Stimulated activated CD8-positive, alpha-beta memory T cell treated with anti-CD3 and anti-CD28 coated beads, Interleukin-4, amount 100 ng/mL, for 24 hours (primary cell): ENCODE data around the gene KCNQ1.
"Not testable (repeated sequence)": the region's sequence is repeated elsewhere in the genome, so short reads cannot be mapped to it uniquely, and the experiment has no call there.

ENCODE experiments used
- DNase-seq: peaks from one replicate; pipeline ENCODE4 v3.0.0-alpha.2; 2020; ENCODE audit warnings: low read depth

The KCNQ1 gene

GRCh38 chr11:2589538-2589934 is 144.7 kb downstream of the KCNQ1 start:
- DNase-seq: no peak

- no peak for DNase-seq
Observed at GRCh38 chr11:2590131-2590964, 145.5 kb downstream of the KCNQ1 start.

DNA sequence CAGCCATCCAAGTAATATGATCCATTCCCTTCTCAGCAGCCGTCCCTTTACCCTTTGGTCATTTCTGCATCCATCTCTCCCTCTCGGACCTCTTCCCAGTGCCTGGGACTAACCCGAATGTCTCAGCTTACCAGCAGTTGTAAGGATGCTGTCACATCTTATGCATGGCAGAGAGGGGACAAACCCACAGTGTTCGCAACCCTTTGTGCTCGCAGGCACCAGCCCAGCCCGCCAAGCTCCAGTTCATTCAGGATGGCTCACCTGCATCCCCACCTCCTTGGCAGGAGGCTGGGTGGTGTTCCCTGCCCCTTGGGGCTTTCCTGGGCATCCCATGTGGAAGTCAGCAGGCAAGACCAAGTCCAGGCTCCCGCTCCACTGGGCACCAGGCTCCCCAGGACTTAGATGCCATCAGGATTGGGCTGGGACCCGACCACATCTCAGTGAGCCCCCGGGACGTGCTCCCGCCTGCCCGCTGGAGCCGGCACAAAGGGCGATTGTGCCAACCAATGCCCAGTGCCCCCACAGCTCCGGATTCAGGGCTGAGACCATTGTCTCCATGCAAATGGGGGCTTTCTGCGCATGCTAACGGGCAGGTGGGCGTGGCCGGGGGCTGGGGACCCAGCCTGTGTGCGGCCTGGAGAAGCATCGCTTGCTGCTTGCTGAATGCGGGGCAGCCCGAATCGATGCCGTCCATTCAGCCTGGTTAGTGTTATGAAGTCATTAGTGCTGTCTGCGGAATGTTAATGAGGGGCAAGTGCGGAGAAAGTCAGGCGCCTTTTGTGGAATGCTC is 146.4 kb downstream of the KCNQ1 start:
- no peak for DNase-seq

GRCh38 chr11:2591805-2592204 is 147.0 kb downstream of the KCNQ1 start:
- DNase-seq: no peak

DNA sequence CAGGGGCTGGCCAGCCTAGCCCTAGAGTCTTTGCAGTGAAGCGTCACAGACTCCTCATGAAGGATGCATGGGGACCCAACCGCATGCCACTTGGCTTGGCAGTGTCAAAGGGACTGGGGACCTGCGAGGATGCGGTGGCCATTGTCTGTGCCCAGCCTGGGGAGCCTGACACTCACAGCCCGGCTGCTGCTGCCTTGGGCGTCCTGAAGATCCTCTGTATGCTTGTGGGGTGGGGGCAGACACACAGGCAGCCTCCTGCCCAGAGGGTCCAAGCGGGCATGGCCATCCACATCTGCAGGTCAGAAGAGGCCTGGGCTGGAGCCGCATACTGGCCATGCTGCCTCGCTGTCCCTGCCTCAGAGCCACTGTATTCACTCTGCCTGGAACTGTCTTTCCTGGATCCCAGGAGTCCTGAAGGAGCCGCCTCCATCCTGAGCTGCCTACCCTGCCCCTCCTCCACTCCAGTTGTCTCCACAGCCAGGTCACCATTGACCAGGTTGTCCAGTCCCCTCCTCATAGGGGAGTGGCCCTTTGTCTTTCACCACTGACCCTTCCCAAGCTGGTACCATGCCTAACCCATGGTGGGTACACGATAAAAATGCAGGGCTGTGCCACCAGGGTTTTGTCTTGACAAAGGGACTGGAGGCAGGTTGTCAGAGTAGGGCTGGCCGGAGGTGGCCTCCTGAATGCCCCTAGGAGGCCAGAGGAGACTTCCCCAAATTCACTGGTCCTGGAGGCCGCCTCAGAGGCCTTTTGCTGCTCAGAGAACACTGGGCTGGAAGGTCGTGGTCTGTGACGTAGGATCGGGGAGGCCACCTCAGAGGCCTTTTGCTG is 148.0 kb downstream of the KCNQ1 start:
- DNase-seq: no peak

GRCh38 chr11:2593393-2593950 is 148.7 kb downstream of the KCNQ1 start:
- DNase-seq: no peak

DNA sequence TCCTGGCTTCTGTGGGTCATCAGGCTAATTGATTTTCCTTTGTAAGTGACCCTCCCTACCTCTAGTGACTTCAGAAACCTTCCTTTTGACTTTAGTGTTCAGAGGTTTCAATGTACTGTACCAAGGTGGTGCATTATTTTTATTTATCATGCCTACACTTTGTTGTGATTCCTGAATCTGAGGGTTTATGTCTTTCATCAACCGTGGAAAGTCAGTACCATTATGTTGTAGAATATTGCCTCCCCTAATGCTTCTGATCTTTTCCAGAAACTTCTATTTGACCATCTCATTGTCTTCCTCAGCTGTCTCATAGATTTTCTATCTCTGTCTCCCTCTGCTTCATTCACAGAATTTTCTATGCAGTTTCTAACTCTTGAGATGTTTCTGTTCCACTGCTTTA is 149.5 kb downstream of the KCNQ1 start:
- no peak for DNase-seq

GRCh38 chr11:2595204-2595603 is 150.4 kb downstream of the KCNQ1 start:
- no peak for DNase-seq

- DNase-seq: no peak
Observed at GRCh38 chr11:2599561-2600189, 154.9 kb downstream of the KCNQ1 start.

DNA sequence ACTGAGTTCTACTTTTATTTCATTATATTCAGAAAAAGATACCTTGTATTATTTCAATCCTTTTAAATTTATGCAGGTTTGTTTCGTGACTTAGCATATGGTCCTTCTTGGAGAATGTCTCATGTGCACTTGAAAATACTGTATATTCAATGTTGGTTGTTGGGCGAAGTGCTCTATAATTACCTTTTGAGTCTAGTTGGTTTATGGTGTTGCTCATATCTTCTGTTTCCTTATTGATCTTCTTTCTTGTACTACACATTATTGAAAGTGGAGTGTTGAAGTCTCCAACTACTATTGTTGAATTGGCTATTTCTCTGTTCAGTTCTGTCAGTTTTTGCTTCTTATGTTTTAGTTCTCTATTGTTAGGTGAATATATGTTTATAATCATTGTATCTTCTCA is 164.5 kb downstream of the KCNQ1 start:
- DNase-seq: no peak

DNA sequence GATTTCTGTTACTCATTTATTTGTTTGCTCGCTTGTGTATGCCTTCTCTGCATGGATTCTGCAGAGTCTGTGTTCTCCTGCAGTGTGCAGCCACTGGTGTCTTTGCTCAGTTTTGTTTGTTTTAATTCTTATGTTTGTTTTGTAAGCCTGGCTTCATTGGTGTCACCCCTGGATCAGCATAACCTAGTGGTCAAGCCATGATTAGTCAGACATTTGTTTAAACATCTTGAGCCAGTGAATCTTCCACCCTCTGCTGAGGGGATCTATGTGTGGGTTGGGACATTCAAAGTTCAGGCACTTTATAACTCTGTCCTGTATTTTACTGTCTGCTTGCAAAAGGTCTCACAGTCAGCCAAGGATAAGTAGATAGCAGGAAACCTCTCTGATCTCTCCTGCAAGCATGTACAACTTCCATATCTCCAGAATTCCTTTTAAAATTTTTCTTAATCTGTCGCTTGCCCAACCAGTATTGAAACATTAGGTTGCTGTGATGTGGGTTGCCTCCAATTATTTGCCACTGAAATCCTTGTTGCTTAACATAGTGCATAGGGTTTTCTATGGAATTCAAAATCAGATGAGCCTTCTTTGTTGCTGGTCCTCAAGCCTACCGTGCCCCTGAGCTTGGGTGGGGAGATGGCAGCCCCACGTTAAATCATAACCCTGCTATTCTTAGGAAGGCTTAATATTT is 168.2 kb downstream of the KCNQ1 start:
- DNase-seq: no peak

- DNase-seq: no peak
Observed at GRCh38 chr11:2621894-2622293, 177.1 kb downstream of the KCNQ1 start.

DNA sequence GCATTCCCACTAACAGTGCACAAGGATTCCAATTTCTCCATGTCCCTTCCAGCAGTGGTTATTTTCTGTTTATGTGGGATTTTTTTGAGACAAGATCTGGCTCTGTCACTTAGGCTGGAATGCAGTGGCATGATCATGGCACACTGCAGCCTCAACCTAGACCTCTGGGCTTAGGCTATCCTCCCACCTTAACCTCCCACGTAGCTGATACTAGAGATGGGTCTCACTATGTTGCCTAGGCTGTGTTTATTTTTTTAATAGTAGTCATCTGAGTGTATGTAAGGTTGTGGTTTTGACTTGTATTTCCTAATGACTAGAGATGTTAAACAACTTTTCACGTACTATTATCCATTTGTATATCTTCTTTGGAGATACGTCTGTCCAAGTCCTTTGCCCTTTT is 180.4 kb downstream of the KCNQ1 start:
- DNase-seq: no peak

DNA sequence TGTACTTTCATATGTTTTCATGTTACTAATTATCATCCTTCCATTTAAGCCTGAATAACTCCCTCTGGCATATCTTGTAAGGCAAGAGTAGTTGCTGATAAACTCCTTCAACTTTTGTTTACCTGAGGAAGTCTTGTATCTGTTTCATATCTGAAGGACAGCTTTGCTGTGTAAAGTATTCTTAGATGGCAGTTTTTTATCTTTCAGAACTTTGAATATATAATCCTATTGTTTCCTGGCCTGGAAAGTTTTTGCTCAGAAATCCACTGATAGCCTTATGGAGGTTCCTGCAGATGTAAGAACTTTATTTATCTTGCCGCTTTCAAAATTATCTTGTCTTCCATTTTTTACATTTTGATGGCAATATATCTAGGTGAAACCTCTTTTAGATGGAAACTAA is 185.9 kb downstream of the KCNQ1 start:
- DNase-seq: no peak

DNA sequence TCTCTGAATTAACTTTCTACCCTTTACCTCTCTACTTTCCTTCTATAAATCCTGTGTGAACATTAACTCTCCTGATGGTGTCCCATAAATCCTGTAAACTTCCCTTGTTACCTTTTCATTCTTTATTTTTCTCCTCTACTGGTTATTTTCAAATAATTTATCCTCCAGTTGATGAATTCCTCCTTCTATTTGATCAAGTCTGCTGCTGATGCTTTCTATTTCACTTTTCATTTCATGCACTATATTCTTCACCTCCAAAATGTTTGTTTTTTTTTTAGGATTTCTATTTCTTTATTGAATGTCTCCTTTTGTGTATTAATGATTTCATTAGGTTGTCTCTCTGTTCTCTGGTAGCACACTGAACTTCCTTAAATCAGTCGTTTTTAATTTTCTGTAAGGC is 186.4 kb downstream of the KCNQ1 start:
- DNase-seq: no peak

- not testable (repeated sequence) for DNase-seq
Observed at GRCh38 chr11:2639763-2640162, 195.0 kb downstream of the KCNQ1 start.

DNA sequence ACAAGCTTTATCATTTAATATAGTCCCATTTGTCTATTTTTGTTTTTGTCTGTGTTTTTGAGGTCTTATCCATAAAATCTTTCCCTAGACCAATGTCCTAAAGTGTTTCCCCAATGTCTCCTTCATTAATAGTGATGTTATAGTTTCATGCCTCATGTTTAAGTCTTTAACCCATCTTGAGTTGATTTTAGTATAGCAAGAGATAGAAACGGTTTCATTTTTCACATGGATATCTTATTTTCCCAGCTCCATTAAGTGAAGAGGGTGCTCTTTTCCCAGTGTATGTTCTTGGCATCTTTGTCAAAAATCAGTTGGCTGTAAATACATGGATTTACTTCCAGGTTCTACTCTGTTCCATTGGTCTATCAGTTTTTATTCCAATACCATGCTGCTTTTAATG is 196.8 kb downstream of the KCNQ1 start:
- no peak for DNase-seq

DNA sequence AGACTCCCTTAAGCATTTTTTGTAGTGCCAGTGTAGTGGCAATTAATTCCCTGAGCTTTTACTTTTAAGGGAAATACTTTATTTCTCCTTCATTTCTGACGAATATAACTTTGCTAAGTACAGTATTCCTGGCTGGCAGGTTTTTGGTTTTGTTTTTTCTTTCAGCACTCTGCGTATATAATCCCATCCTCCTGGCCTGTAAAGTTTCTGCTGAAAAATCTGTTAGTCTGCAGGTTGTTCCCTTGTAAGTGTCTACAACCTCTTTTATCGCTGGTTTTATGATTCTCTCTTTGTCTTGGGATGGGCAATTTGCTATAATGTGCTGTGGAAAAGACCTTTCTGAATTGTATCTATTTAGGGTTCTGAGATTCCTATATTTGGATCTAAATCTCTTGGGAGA is 198.9 kb downstream of the KCNQ1 start:
- no peak for DNase-seq

DNA sequence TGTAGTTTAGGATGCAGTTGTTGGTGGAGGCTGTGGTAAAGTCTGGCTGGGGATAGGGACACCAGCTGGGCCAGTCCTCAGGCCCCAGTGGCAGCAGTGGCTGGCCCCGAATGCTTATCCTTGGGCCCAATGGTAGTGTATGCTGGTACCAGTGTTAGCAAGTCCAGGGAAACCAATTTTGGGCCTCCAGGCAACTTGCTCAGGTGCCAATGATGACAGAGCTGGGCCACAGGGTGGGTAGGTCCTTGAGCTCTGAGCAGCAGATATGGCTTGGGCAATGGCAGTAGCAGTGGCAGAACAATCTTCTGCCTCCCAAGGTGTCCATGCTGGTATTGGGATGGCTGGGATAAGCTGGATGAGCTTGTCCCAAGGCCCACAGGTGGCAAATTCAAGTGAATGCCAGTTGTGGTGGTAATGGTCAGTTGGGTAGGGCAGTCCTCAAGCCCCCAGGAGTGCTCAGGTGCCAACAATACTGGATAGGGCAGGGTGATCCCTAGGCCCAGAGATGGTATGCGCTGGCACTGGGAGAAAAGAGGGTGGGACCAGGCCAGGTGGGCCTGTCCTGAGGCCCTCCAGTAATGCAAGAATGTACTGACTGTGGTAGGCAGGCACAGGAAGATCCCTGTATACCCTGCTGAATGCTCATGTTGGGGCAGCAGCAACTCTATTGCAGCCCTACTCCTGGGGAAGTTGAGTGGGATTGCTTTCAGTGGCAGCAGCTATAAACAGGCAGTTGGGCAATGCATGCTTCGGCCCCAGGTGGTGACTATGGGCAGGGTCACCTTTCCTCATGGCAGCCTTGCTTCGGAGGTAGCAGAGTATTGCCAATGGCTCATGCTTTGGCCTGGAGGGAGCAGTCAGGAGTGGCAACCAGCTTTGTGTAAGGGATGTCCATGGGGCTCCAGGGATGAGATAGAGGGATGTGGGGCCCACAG is 200.3 kb downstream of the KCNQ1 start:
- no peak for DNase-seq

DNA sequence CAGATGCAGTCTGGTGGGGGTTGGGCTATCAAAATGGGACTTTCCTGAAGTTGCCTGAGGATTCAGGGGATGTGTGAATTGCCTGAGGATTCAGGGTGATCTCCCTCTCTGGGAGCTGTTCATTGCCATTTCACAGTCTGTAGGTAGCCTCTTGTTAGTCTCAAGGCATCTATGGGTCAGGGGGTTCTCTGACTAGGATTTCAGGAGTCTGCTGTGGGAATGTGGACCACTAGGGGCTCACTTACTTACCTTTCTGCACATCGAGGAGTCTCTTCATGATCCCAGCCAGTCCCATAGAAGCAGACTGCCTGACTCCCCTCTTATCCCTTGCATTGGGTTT is 200.9 kb downstream of the KCNQ1 start:
- DNase-seq: no peak
